GM12878 (cell line): Measurements from ENCODE around the gene OSBPL2. TPM values are rescaled to one million over a fixed set of nuclear protein-coding genes. Genes with fewer than 3 reads are reported as not detected.
A peak's percentile ranks its signal among the peaks of the same experiment; 100 is the strongest.

Experiments
- ATAC-seq: fragments of 200-7000 bp; cut with Tn5 transposase; 3 replicates; pipeline ENCODE4 v1.9.1; 2020; ENCODE audit warnings: mild to moderate bottlenecking, moderate library complexity
- BruUV-seq: library from RNA; stranded (reverse); fragments of 400-500 nt; replicated peaks from 2 replicates; lab custom pipeline; 2021; lab: Mats Ljungman, UMichigan
- CTCF ChIA-PET: fragments of 300-600 bp; sonication (Branson Sonifier 250); formaldehyde crosslinking; extraction: SDS; loops from one replicate; lab custom pipeline; 2021; ENCODE audit warnings: inconsistent platforms; lab: Yijun Ruan, JAX
- POLR2A ChIA-PET: fragments of 350-600 bp; formaldehyde crosslinking; extraction: SDS; loops from one replicate; lab custom pipeline; 2021; ENCODE audit warnings: inconsistent platforms; lab: Charles Lee
- RAD21 ChIA-PET: fragments of 300-600 bp; sonication (Branson Sonifier 250); formaldehyde crosslinking; loops from one replicate; lab custom pipeline; 2023; ENCODE audit warnings: antibody characterized with exemption; ENCODE audit not compliant: unreplicated experiment; lab: Charles Lee
- SMC1A ChIA-PET: fragments of 300-600 bp; sonication (Branson Sonifier 250); formaldehyde crosslinking; loops from one replicate; lab custom pipeline; 2023; ENCODE audit not compliant: unreplicated experiment, uncharacterized antibody; lab: Charles Lee
- DNase-seq: peaks from one replicate; pipeline ENCODE4 v3.0.0-alpha.2; 2011; ENCODE audit warnings: low read depth, low spot score
- FAIRE-seq: peaks from 3 replicates; lab custom pipeline; 2011; peaks lifted over from hg19 to GRCh38; lab: Jason Lieb, UNC
- H2AFZ ChIP-seq: 2 replicates; pipeline ENCODE4 v1.6.0; 2011; ENCODE audit warnings: low read depth, low read length, control low read depth; ENCODE audit not compliant: control insufficient read depth
- H3K27ac ChIP-seq: 2 replicates; pipeline ENCODE4 v1.5.1; 2011; ENCODE audit warnings: control low read depth; ENCODE audit not compliant: control insufficient read depth, insufficient read depth
- H3K27me3 ChIP-seq, 2 experiments: replicated peaks in 1 of 2; 2 replicates each; pipeline versions ENCODE4 v1.6.0 to v1.6.1; 2011; ENCODE audit warnings: low read length in 1 of 2; ENCODE audit not compliant: control insufficient read depth in 2 of 2, insufficient read depth in 2 of 2
- H3K36me3 ChIP-seq, 2 experiments: 2 replicates each; pipeline ENCODE4 v1.5.1; 2011; ENCODE audit warnings: low read length in 1 of 2; ENCODE audit not compliant: control insufficient read depth in 2 of 2, insufficient read depth in 2 of 2
- H3K4me1 ChIP-seq: 2 replicates; pipeline ENCODE4 v1.6.1; 2011; ENCODE audit warnings: mild to moderate bottlenecking, low read length, moderate library complexity, mixed read lengths; ENCODE audit not compliant: control insufficient read depth, insufficient read depth
- H3K4me2 ChIP-seq: 2 replicates; pipeline ENCODE4 v1.6.0; 2011; ENCODE audit warnings: control low read depth; ENCODE audit not compliant: control insufficient read depth, insufficient read depth
- H3K4me3 ChIP-seq: fragments of 200-600 bp; sonication (generic); 2 replicates; pipeline ENCODE4 v1.5.1; 2016
- H3K79me2 ChIP-seq: 2 replicates; pipeline ENCODE4 v1.6.0; 2011; ENCODE audit warnings: low read length; ENCODE audit not compliant: control insufficient read depth, insufficient read depth
- H3K9ac ChIP-seq: 2 replicates; pipeline ENCODE4 v1.8.0; 2011; ENCODE audit warnings: low read length, control low read depth, mixed read lengths; ENCODE audit not compliant: control insufficient read depth, insufficient read depth
- H3K9me3 ChIP-seq: replicated peaks from 3 replicates; pipeline ENCODE4 v1.5.1; 2011; ENCODE audit warnings: mild to moderate bottlenecking, low read length; ENCODE audit not compliant: control insufficient read depth, insufficient read depth
- H4K20me1 ChIP-seq: 2 replicates; pipeline ENCODE4 v1.6.0; 2011; ENCODE audit not compliant: control insufficient read depth, insufficient read depth
- FOXK2 ChIP-seq: fragments of 450-650 bp; IDR thresholded peaks from 2 replicates; pipeline ENCODE4 v1.6.1; 2017; ENCODE audit warnings: mild to moderate bottlenecking, moderate library complexity
- SPI1 ChIP-seq: IDR thresholded peaks from 2 replicates; pipeline ENCODE4 v1.6.1; 2011; ENCODE audit warnings: low read depth, mild to moderate bottlenecking, low read length, moderate library complexity, borderline replicate concordance; ENCODE audit not compliant: insufficient read depth
- ZNF274 ChIP-seq: IDR thresholded peaks from one replicate; pipeline ENCODE4 v1.8.0; 2011; ENCODE audit not compliant: insufficient read length, insufficient read depth
- ZZZ3 ChIP-seq: IDR thresholded peaks from 2 replicates; pipeline ENCODE4 v1.6.1; 2011; ENCODE audit warnings: low read depth; ENCODE audit not compliant: control insufficient read depth, insufficient read length
- WGBS: methylation state at CpG from one replicate; pipeline ENCODE4 v1.1.6; 2016; ENCODE audit warnings: low lambda C conversion rate; ENCODE audit not compliant: insufficient replicate concordance, insufficient coverage; ENCODE audit errors: missing lambda C conversion rate; 5-methylcytosine and 5-hydroxymethylcytosine counted together
- in situ Hi-C: fragments of 300-500 bp; cut with MboI; formaldehyde crosslinking; loops from 9 replicates; pipeline ENCODE4 v1.14.3; 2018; ENCODE audit warnings: mixed read lengths
- intact Hi-C: fragments of 100-400 bp; cut with micrococcal nuclease; formaldehyde crosslinking; loops from one replicate; pipeline ENCODE4 v1.14.2; 2022; ENCODE audit not compliant: unreplicated experiment
- polyA plus RNA-seq, 11 experiments: library from polyadenylated mRNA; depleted of rRNA in 4 of 11; unstranded in 6 of 11; stranded (reverse) in 5 of 11; fragments of >200 nt; fragmentation: Nextera tagmentation in 4 of 11; fragmentation: Illumina TruSeq in 1 of 11; extraction: Ambion mirVana in 4 of 11; extraction: Trizol in 1 of 11; gene quantifications; 1 replicate in 1 of 11; 2 replicates in 10 of 11; pipeline versions ENCODE4 v1.2.1 to v1.2.3, GENCODE V29; 2011 to 2016; ENCODE audit warnings: inconsistent platforms in 2 of 11, missing spikeins in 2 of 11, low read depth in 1 of 11
- total RNA-seq, 4 experiments: library from RNA; depleted of rRNA in 3 of 4; stranded (reverse); fragments of >200 nt in 3 of 4; fragmentation: Illumina TruSeq in 1 of 4; extraction: Trizol in 1 of 4; gene quantifications; 2 replicates each; pipeline versions ENCODE4 v1.2.1 to v1.2.3, GENCODE V29; 2013 to 2021
- TF ChIP-seq, protein P1 (sequence below): IDR thresholded peaks from 2 replicates; pipeline ENCODE4 v1.6.1; 2011; ENCODE audit warnings: mild to moderate bottlenecking, low read depth, low read length, moderate library complexity; ENCODE audit not compliant: insufficient replicate concordance
- TF ChIP-seq, protein P2 (sequence below): IDR thresholded peaks from 2 replicates; pipeline ENCODE4 v1.6.1; 2011; ENCODE audit warnings: borderline replicate concordance, low read depth, mild to moderate bottlenecking, moderate library complexity, low read length; ENCODE audit not compliant: insufficient read depth, poor library complexity, severe bottlenecking

OSBPL2 gene
- total and polyA plus RNA-seq, 10 of the 15 experiments (the other 5 are each of a cell fraction or from before 2014, with no cell fraction given) = 2.8 to 22.3 (median 14.7) TPM

DNA sequence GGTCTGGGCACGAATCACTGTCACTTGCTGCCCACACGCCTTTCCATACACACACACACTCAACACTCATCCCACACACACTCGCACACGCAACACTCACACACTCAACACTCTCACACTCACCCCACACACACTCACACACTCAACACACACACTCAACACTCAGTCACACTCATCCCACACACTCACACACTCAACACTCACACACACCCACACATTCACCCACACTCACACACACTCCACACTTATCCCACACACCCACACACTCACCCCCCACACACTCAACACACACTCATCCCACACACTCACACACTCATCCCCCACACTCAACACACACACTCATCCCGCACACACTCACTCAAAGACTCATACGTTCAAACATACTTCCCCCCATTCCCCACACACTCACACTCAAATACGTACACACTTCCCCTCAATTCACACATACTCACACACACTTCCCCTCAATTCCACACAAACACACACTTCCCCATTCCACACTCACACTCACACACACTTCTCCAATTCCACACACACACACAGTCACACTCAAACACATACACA is 9.3 kb upstream of the OSBPL2 start:
- WGBS = 44% methylated on average over 3 of the region's 7 CpGs
- no TSS peak for BruUV-seq

More for the DNA sequence above, 9.3 kb upstream of the OSBPL2 start:
- H4K20me1 ChIP-seq = no peaks in the 10 kb centered on the region
- in situ Hi-C loops = no loop called here
- DNase-seq (no peak), ATAC-seq (no peak), FAIRE-seq (no peak)
- H3K9me3 ChIP-seq = no peaks in the 10 kb centered on the region; the same call in 2 of the 3 replicates
- H3K79me2 ChIP-seq = no peaks in the 10 kb centered on the region
- no peak overlapping the region for H3K9ac ChIP-seq
- ChIA-PET POLR2A (no interaction called here), RAD21 (no interaction called here), CTCF (no interaction called here), SMC1A (no interaction called here)
- H3K4me2 ChIP-seq = no peak overlapping the region
- H3K27me3 ChIP-seq = no peaks in the 10 kb centered on the region; a peak in 2 of 4 replicates
- H3K4me1 ChIP-seq = no peaks in the 10 kb centered on the region
- no peak overlapping the region for H2AFZ ChIP-seq
- no peak overlapping the region for H3K4me3 ChIP-seq
- intact Hi-C loops = no loop called here
- TF ChIP-seq SPI1 = no peak
- TF ChIP-seq, protein P1, sequence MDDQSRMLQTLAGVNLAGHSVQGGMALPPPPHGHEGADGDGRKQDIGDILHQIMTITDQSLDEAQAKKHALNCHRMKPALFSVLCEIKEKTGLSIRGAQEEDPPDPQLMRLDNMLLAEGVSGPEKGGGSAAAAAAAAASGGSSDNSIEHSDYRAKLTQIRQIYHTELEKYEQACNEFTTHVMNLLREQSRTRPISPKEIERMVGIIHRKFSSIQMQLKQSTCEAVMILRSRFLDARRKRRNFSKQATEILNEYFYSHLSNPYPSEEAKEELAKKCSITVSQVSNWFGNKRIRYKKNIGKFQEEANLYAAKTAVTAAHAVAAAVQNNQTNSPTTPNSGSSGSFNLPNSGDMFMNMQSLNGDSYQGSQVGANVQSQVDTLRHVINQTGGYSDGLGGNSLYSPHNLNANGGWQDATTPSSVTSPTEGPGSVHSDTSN = peak; percentile 12
- 0 out of 2 replicates have a peak, but pooled peaks have one; percentile 8 for TF ChIP-seq FOXK2
- no peak for TF ChIP-seq ZZZ3
- TF ChIP-seq ZNF274 = no peak
- TF ChIP-seq, protein P2, sequence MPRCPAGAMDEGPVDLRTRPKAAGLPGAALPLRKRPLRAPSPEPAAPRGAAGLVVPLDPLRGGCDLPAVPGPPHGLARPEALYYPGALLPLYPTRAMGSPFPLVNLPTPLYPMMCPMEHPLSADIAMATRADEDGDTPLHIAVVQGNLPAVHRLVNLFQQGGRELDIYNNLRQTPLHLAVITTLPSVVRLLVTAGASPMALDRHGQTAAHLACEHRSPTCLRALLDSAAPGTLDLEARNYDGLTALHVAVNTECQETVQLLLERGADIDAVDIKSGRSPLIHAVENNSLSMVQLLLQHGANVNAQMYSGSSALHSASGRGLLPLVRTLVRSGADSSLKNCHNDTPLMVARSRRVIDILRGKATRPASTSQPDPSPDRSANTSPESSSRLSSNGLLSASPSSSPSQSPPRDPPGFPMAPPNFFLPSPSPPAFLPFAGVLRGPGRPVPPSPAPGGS = peak; percentile 70
- H3K27ac ChIP-seq = no peak overlapping the region
- H3K36me3 ChIP-seq = no peaks in the 10 kb centered on the region
